Measurements from ENCODE around the gene TMEM185B.

Gene TMEM185B

GRCh38 chr2:120231974-120232635, 8.9 kb upstream of the TMEM185B start:
- peak overlapping the region; percentile 61 for H3K4me3 ChIP-seq (ENCODE audit: low read length)
- DNase-seq (ENCODE audit: low read depth), result peak; percentile 46
- TF ChIP-seq CTCF (conservative IDR thresholded peaks at IDR 0.05; ENCODE audit: low read length), result no peak

DNA sequence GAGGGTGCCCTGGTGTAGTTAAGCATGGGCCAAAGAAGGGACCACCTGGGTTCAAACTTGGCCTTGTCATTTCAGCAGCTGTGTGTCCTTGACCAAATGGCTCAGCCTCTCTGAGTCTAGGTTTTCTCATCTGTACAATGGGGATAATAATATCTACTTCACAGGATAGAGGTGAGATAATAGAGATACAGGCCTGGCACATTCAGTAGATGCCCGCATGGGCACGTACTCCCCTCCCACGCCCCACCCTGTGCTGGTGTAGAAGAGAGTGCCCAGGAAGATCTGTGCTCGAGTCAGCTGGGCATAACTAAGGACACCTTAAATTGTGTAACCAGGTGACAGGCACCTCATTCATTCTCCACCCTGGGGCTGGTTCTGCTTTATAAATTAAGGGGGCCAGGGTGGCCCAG, 8.4 kb upstream of the TMEM185B start:
- TF ChIP-seq CTCF (conservative IDR thresholded peaks at IDR 0.05; ENCODE audit: low read length), result no peak
- no peak for DNase-seq (ENCODE audit: low read depth)
- H3K4me3 ChIP-seq (ENCODE audit: low read length), result no peak overlapping the region

DNA sequence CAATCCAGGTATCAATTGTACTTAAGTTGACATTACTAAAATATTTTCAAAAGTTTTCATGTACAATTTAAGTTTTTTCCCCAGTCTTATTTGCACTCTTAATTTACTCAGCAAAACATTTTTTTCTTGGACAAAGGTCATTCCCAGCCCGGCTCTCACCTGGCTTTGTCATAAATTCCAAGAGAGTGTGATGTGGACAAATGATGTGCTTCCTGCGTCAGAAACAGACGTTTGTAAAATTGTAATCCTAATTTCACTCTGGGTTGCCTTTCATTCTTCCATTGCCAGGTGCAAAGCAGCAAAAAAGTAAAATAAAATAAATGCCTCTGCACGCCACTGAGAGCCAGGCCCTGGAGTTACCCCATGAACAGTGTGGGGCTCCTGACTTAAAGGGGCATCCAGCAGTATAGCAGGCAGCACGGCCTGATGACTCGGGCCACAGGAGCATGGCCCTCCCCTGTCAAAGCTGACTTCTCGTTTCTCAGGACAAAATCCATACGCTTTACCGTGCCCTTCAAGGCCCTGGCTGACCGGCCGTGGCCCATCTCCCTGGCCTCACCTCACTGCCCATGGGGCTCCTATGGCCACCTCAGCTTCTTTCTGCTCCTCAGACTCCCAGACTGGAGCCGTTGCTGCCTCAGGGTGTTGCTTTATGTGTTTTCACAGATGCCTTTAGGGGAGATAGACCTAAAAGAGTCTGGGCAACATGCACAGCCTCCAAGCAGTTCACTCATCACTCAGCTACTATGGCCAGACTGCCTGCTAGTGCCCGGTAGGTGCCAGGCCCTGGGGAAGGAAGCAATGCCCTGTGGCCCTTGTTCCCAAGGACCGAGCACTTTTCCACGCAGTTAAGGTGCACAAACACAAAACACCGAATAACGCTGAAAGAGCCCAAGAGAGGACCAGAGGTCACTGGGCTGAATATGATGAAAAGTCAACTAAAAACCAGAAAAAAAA, 7.6 kb upstream of the TMEM185B start:
- H3K4me3 ChIP-seq (ENCODE audit: low read length), result no peak overlapping the region
- no peak for DNase-seq (ENCODE audit: low read depth)
- no peak for TF ChIP-seq CTCF (conservative IDR thresholded peaks at IDR 0.05; ENCODE audit: low read length)

DNA sequence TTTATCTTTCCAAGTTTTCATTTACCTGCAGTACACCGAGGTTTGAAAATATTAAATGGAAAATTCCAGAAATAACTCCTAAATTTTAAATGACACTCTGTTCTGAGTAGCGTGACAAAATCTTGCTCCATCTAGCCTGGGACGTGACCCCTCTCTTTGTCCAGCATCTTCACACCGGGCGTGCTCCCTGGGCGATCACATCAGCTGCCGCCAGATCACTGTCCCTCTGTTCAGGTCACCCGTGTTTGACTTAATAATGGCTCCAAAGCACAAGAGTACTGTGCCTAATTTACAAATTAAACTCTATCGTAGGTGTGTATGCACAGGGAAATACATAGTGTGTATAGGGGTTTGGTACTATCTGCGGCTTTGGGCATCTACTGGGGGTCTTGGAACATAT, 6.1 kb upstream of the TMEM185B start:
- DNase-seq (ENCODE audit: low read depth), result no peak
- H3K4me3 ChIP-seq (ENCODE audit: low read length), result no peak overlapping the region
- no peak for TF ChIP-seq CTCF (conservative IDR thresholded peaks at IDR 0.05; ENCODE audit: low read length)

GRCh38 chr2:120228503-120228902, 5.3 kb upstream of the TMEM185B start:
- DNase-seq (ENCODE audit: low read depth), result no peak
- H3K4me3 ChIP-seq (ENCODE audit: low read length), result no peak overlapping the region
- no peak for TF ChIP-seq CTCF (conservative IDR thresholded peaks at IDR 0.05; ENCODE audit: low read length)

GRCh38 chr2:120227111-120227991, 4.2 kb upstream of the TMEM185B start:
- H3K4me3 ChIP-seq (ENCODE audit: low read length), result no peak overlapping the region
- no peak for TF ChIP-seq CTCF (conservative IDR thresholded peaks at IDR 0.05; ENCODE audit: low read length)
- DNase-seq (ENCODE audit: low read depth), result no peak
